ENCODE measurements around the gene CNTN4. TPM values are rescaled to one million over a fixed set of nuclear protein-coding genes. Genes with fewer than 3 reads are reported as not detected.

The CNTN4 gene
- total and polyA plus RNA-seq, 2 of the 8 experiments (the other 6 are each of a cell fraction or from before 2014, with no cell fraction given) = 0.41 to 2.2 TPM

DNA sequence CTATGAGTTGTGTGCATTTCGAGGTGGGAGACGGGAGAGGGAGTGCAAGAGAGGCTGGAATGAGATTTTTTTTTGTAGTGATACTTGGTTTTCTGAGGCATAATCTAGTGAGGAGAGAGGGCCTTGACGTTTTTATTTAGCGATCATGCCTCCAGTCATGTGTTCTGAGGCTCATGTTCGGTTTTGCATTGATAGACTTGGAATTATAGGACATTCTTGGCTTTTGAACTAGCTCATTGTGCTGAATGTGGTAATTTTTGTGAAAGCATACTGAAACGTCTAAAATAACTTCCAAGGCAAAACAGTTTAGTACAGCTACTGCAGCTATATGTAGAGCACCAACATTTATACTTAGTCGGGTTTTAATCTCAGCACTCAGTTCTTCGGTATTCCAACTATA, 408.1 kb downstream of the CNTN4 start (continued):
- TF ChIP-seq HDAC2 (IDR thresholded peaks at IDR 0.05; ENCODE audit: borderline replicate concordance in 1 of 2, low read depth in 2 of 2, low read length in 2 of 2) = no peak
- TF ChIP-seq SP4 (IDR thresholded peaks at IDR 0.05; ENCODE audit: low read length) = no peak
- TF ChIP-seq PHF8 (conservative IDR thresholded peaks at IDR 0.05; ENCODE audit: low read depth, low read length) = no peak
- no peak for TF ChIP-seq CEBPB (IDR thresholded peaks at IDR 0.05; ENCODE audit: low read depth, low read length)
- TF ChIP-seq SP2 (IDR thresholded peaks at IDR 0.05; ENCODE audit: low read length) = no peak
- TF ChIP-seq RFX5 (IDR thresholded peaks at IDR 0.05; ENCODE audit: borderline replicate concordance, low read depth, low read length) = no peak
